ENCODE results near the gene ZNF619.

The ZNF619 gene

DNA sequence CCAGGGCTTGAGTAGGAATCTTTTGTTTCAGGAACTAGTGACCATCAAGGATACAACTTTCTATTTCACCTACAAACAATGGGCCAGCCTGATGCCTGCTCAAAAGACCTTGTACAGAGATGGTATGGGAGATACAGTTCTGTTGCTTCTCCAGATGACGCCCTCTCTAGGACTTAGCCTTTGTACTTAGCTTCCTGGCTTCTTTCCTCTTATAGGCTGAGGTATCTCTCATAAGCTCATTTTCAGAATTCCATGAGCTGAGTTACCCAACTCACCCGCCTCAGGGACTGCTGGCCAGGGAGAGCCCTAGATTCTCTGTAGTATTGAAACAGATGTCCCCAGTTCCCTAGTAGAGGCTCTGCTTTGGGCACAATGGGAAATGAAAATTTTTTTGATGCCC, 20.4 kb downstream of the ZNF619 start:
- H3K4me2 ChIP-seq (ENCODE audit: low read length), result no peak overlapping the region
- H3K4me3 ChIP-seq (ENCODE audit: low read depth, low read length), result no peak overlapping the region
- no peak overlapping the region for H2AFZ ChIP-seq (ENCODE audit: insufficient read depth, low read length, poor library complexity)
- no peaks in the 10 kb centered on the region for H3K79me2 ChIP-seq (ENCODE audit: control insufficient read depth, insufficient read depth, low read length, poor library complexity)
- DNase-seq, result peak; percentile 88 to 94
- H3K27ac ChIP-seq (ENCODE audit: low read depth, low read length), result no peak overlapping the region
- H3K14ac ChIP-seq (ENCODE audit: low read length), result no peak overlapping the region
- no peak overlapping the region for H3K18ac ChIP-seq (ENCODE audit: low read length)
- no peak overlapping the region for H2BK12ac ChIP-seq (ENCODE audit: low read length)
- H2BK5ac ChIP-seq (ENCODE audit: low read depth, low read length, poor library complexity), result no peak overlapping the region
- no CpG with 5 or more reads among the region's 2 CpGs for WGBS (ENCODE audit: extremely low coverage, insufficient coverage, insufficient read length)
- H4K12ac ChIP-seq (ENCODE audit: low read depth, low read length), result no peak overlapping the region
- no peak overlapping the region for H2AK5ac ChIP-seq (ENCODE audit: low read length)
- H3K4ac ChIP-seq (ENCODE audit: low read depth, low read length), result no peak overlapping the region
- no peaks in the 10 kb centered on the region for H3K27me3 ChIP-seq (ENCODE audit: insufficient read depth, low read length)
- H3K4me1 ChIP-seq (ENCODE audit: control insufficient read depth in 1 of 2, insufficient read depth in 2 of 2, low read length in 2 of 2), result no peaks in the 10 kb centered on the region
- no peak overlapping the region for H2BK120ac ChIP-seq (ENCODE audit: insufficient read depth, low read length, poor library complexity)
- no peak overlapping the region for H4K8ac ChIP-seq (ENCODE audit: low read depth, low read length)
- H3K23ac ChIP-seq (ENCODE audit: low read length), result no peak overlapping the region
- no peaks in the 10 kb centered on the region for H3K36me3 ChIP-seq (ENCODE audit: control insufficient read depth in 1 of 2, insufficient read depth in 2 of 2, low read length in 2 of 2)
- H4K91ac ChIP-seq (ENCODE audit: low read depth, low read length), result no peak overlapping the region
- no peak overlapping the region for H3K9ac ChIP-seq (ENCODE audit: low read length)
- H3K9me3 ChIP-seq (ENCODE audit: insufficient read depth, low read depth, low read length), result no peaks in the 10 kb centered on the region
- H3K79me1 ChIP-seq (ENCODE audit: low read length), result no peaks in the 10 kb centered on the region

DNA sequence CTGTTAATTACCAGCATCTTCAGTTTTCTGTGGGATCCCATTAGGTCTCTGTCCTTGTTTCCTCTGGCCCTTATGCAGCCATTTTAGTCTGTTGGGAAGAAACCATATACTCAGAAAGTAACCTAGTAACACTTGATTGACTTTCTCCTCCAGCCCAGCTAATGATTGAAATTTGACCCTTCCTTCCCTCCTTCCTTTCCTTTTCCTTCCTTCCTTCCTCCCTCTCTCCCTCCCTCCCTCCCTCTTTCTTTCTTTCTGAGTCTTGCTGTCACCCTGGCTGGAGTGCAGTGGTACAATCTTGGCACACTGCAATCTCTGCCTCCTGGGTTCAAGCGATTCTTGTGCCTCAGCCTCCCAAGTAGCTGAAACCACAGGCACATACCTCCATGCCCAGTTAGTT, 23.0 kb downstream of the ZNF619 start:
- H3K4me1 ChIP-seq (ENCODE audit: control insufficient read depth in 1 of 2, insufficient read depth in 2 of 2, low read length in 2 of 2), result no peaks in the 10 kb centered on the region
- H4K91ac ChIP-seq (ENCODE audit: low read depth, low read length), result no peak overlapping the region
- no peak overlapping the region for H3K18ac ChIP-seq (ENCODE audit: low read length)
- H3K27ac ChIP-seq (ENCODE audit: low read depth, low read length), result no peak overlapping the region
- no peak overlapping the region for H4K8ac ChIP-seq (ENCODE audit: low read depth, low read length)
- H3K4me2 ChIP-seq (ENCODE audit: low read length), result no peak overlapping the region
- H3K4me3 ChIP-seq (ENCODE audit: low read depth, low read length), result no peak overlapping the region
- H2AK5ac ChIP-seq (ENCODE audit: low read length), result no peak overlapping the region
- H4K12ac ChIP-seq (ENCODE audit: low read depth, low read length), result no peak overlapping the region
- no peaks in the 10 kb centered on the region for H3K9me3 ChIP-seq (ENCODE audit: insufficient read depth, low read depth, low read length)
- H2BK5ac ChIP-seq (ENCODE audit: low read depth, low read length, poor library complexity), result no peak overlapping the region
- no peak overlapping the region for H3K4ac ChIP-seq (ENCODE audit: low read depth, low read length)
- H3K79me2 ChIP-seq (ENCODE audit: control insufficient read depth, insufficient read depth, low read length, poor library complexity), result no peaks in the 10 kb centered on the region
- H3K79me1 ChIP-seq (ENCODE audit: low read length), result no peaks in the 10 kb centered on the region
- WGBS (ENCODE audit: extremely low coverage, insufficient coverage, insufficient read length), result no CpG with 5 or more reads among the region's 1 CpG
- no peak overlapping the region for H3K14ac ChIP-seq (ENCODE audit: low read length)
- H2BK12ac ChIP-seq (ENCODE audit: low read length), result no peak overlapping the region
- no peak overlapping the region for H3K9ac ChIP-seq (ENCODE audit: low read length)
- no peak overlapping the region for H2BK120ac ChIP-seq (ENCODE audit: insufficient read depth, low read length, poor library complexity)
- no peaks in the 10 kb centered on the region for H3K27me3 ChIP-seq (ENCODE audit: insufficient read depth, low read length)
- no peak overlapping the region for H2AFZ ChIP-seq (ENCODE audit: insufficient read depth, low read length, poor library complexity)
- no peak for DNase-seq
- H3K36me3 ChIP-seq (ENCODE audit: control insufficient read depth in 1 of 2, insufficient read depth in 2 of 2, low read length in 2 of 2), result no peaks in the 10 kb centered on the region
- no peak overlapping the region for H3K23ac ChIP-seq (ENCODE audit: low read length)

DNA sequence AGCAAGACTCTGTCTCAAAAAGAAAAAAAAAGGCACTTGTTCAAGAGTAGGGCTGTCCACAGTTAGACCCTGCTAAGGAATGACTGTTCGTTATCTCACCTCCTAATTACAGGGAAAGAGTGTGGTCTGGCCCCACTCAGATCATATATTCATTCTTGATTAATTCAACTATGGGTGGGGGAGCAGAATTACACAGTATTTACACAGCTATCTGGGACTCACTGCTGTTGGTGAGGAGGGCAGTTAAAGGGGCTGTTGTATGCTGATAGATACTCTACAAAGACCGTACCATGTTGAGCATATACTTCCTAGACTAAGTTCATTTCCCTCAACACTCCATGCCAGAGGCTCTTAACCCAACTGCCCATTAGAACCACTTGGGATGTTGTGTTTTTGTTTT, 25.1 kb downstream of the ZNF619 start:
- Histone ChIP-seq H3K4me2 (ENCODE audit: low read length) (no peak overlapping the region), H3K4me3 (ENCODE audit: low read depth, low read length) (no peak overlapping the region), H3K4me1 (ENCODE audit: control insufficient read depth in 1 of 2, insufficient read depth in 2 of 2, low read length in 2 of 2) (peaks cover 2 to 3% of the 10 kb centered on the region in 2 experiments), H4K8ac (ENCODE audit: low read depth, low read length) (no peak overlapping the region), H3K36me3 (ENCODE audit: control insufficient read depth in 1 of 2, insufficient read depth in 2 of 2, low read length in 2 of 2) (no peaks in the 10 kb centered on the region), H2BK120ac (ENCODE audit: insufficient read depth, low read length, poor library complexity) (no peak overlapping the region), H3K14ac (ENCODE audit: low read length) (no peak overlapping the region), H3K27me3 (ENCODE audit: insufficient read depth, low read length) (no peaks in the 10 kb centered on the region), H2AFZ (ENCODE audit: insufficient read depth, low read length, poor library complexity) (no peak overlapping the region), H2BK5ac (ENCODE audit: low read depth, low read length, poor library complexity) (no peak overlapping the region), H3K4ac (ENCODE audit: low read depth, low read length) (no peak overlapping the region), H3K9ac (ENCODE audit: low read length) (no peak overlapping the region), H4K12ac (ENCODE audit: low read depth, low read length) (no peak overlapping the region), H3K79me1 (ENCODE audit: low read length) (peaks cover 7% of the 10 kb centered on the region), H2BK12ac (ENCODE audit: low read length) (no peak overlapping the region), H3K23ac (ENCODE audit: low read length) (no peak overlapping the region), H3K79me2 (ENCODE audit: control insufficient read depth, insufficient read depth, low read length, poor library complexity) (peaks cover 5% of the 10 kb centered on the region), H3K27ac (ENCODE audit: low read depth, low read length) (no peak overlapping the region), H4K91ac (ENCODE audit: low read depth, low read length) (no peak overlapping the region), H3K18ac (ENCODE audit: low read length) (no peak overlapping the region), H2AK5ac (ENCODE audit: low read length) (no peak overlapping the region), H3K9me3 (ENCODE audit: insufficient read depth, low read depth, low read length) (no peaks in the 10 kb centered on the region)
- no peak for DNase-seq
- WGBS (ENCODE audit: extremely low coverage, insufficient coverage, insufficient read length), result no CpG with 5 or more reads among the region's 2 CpGs

DNA sequence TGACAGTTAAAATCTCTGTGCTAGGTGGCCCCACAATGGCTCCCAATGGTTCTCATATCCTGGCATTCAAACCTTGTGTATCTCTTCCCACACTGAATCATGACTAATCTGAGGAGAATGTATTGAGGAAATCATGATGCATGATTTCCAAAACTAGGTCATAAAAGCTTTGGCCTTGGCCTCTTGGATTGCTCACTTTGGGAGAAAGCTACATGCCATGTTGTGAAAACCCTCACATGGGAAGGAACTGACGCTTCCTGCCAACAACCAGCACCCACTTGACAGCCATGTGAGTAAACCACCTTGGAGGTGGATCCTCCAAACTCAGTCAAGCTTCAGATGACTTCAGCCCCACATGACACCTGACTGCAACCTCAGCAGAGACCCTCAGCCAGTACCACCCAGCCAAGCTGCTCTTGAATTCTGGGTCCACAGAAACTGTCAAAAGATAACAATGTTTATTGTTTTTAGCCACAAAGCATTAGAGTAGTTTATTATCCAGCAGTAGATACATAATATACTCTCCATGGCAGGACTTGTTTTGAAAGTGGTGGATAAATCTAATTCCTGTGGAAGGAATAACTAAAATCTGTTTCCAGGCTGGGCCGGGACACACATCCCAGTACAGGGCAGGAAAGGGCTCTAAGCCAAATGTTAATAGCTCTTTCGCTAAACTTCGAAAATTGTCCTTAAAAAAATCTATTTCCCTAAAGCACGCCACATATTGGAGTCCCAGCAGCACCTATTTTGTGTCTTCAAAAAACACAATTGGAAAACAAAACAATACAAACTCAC, 27.9 kb downstream of the ZNF619 start:
- H3K23ac ChIP-seq (ENCODE audit: low read length), result peak overlapping the region; percentile 17
- H3K27me3 ChIP-seq (ENCODE audit: insufficient read depth, low read length), result no peaks in the 10 kb centered on the region
- no peak overlapping the region for H3K14ac ChIP-seq (ENCODE audit: low read length)
- peak in 1 of 2 donors; percentile 55 for DNase-seq
- H3K9ac ChIP-seq (ENCODE audit: low read length), result no peak overlapping the region
- H3K79me2 ChIP-seq (ENCODE audit: control insufficient read depth, insufficient read depth, low read length, poor library complexity), result peaks cover 5% of the 10 kb centered on the region
- H3K27ac ChIP-seq (ENCODE audit: low read depth, low read length), result no peak overlapping the region
- no peak overlapping the region for H3K4ac ChIP-seq (ENCODE audit: low read depth, low read length)
- no peak overlapping the region for H2AFZ ChIP-seq (ENCODE audit: insufficient read depth, low read length, poor library complexity)
- H3K79me1 ChIP-seq (ENCODE audit: low read length), result peaks cover 7% of the 10 kb centered on the region
- no peak overlapping the region for H3K4me3 ChIP-seq (ENCODE audit: low read depth, low read length)
- no CpG with 5 or more reads among the region's 5 CpGs for whole genome bisulfite sequencing (ENCODE audit: extremely low coverage, insufficient coverage, insufficient read length)
- no peak overlapping the region for H4K12ac ChIP-seq (ENCODE audit: low read depth, low read length)
- H3K9me3 ChIP-seq (ENCODE audit: insufficient read depth, low read depth, low read length), result no peaks in the 10 kb centered on the region
- no peak overlapping the region for H3K4me2 ChIP-seq (ENCODE audit: low read length)
- H3K18ac ChIP-seq (ENCODE audit: low read length), result no peak overlapping the region
- H3K4me1 ChIP-seq (ENCODE audit: control insufficient read depth in 1 of 2, insufficient read depth in 2 of 2, low read length in 2 of 2), result peaks cover 2 to 3% of the 10 kb centered on the region in 2 experiments
- no peak overlapping the region for H2BK5ac ChIP-seq (ENCODE audit: low read depth, low read length, poor library complexity)
- H4K8ac ChIP-seq (ENCODE audit: low read depth, low read length), result peak overlapping the region; percentile 47
- no peak overlapping the region for H2AK5ac ChIP-seq (ENCODE audit: low read length)
- no peak overlapping the region for H2BK12ac ChIP-seq (ENCODE audit: low read length)
- no peak overlapping the region for H2BK120ac ChIP-seq (ENCODE audit: insufficient read depth, low read length, poor library complexity)
- H3K36me3 ChIP-seq (ENCODE audit: control insufficient read depth in 1 of 2, insufficient read depth in 2 of 2, low read length in 2 of 2), result no peaks in the 10 kb centered on the region
- no peak overlapping the region for H4K91ac ChIP-seq (ENCODE audit: low read depth, low read length)
